Neural progenitor cell (in vitro differentiated cells): ENCODE data around the gene RASEF.

Experiments
- EZH2 ChIP-seq: fragments of 200-600 bp; sonication (generic); IDR thresholded peaks from 2 replicates; pipeline ENCODE4 v1.6.1; 2017; ENCODE audit warnings: antibody characterized with exemption, mild to moderate bottlenecking, moderate library complexity
- EZH2phosphoT487 ChIP-seq: fragments of 200-600 bp; sonication (generic); IDR thresholded peaks from 2 replicates; pipeline ENCODE4 v1.6.1; 2017; ENCODE audit warnings: antibody characterized with exemption
- TF ChIP-seq, protein P1 (sequence below): fragments of 200-600 bp; sonication (generic); IDR thresholded peaks from 2 replicates; pipeline ENCODE4 v1.5.1; 2017; ENCODE audit warnings: antibody characterized with exemption, mild to moderate bottlenecking

DNA sequence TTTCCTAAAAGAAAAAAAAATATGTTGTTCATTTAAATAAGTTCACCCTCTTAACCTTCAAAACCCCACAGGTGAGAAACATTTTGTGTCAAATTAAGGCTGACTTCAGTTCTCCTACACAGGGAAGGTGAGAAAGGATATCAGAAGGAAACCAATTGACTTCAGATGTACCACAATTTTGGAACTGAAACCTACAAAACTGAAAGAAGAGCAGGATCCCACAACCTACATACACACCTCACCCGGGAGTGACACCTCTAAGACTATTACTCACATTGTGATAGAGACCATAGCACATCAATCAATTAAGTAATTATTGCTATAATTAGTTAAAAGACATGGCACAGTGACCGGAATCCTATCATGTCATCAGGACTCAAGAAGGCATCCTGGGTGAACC, 47.0 kb downstream of the RASEF start:
- TF ChIP-seq, protein P1, sequence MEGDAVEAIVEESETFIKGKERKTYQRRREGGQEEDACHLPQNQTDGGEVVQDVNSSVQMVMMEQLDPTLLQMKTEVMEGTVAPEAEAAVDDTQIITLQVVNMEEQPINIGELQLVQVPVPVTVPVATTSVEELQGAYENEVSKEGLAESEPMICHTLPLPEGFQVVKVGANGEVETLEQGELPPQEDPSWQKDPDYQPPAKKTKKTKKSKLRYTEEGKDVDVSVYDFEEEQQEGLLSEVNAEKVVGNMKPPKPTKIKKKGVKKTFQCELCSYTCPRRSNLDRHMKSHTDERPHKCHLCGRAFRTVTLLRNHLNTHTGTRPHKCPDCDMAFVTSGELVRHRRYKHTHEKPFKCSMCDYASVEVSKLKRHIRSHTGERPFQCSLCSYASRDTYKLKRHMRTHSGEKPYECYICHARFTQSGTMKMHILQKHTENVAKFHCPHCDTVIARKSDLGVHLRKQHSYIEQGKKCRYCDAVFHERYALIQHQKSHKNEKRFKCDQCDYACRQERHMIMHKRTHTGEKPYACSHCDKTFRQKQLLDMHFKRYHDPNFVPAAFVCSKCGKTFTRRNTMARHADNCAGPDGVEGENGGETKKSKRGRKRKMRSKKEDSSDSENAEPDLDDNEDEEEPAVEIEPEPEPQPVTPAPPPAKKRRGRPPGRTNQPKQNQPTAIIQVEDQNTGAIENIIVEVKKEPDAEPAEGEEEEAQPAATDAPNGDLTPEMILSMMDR: no peak
- TF ChIP-seq EZH2 (no peak), EZH2phosphoT487 (no peak)
